Erythroblast (primary cell): Measurements from ENCODE around the gene EIF3J.

Experiments
- GATA1 ChIP-seq: IDR thresholded peaks from 2 replicates; pipeline ENCODE4 v1.6.1; 2011; ENCODE audit warnings: low read depth, mild to moderate bottlenecking, control low read depth, low read length, moderate library complexity
- POLR2A ChIP-seq: IDR thresholded peaks from 2 replicates; pipeline ENCODE4 v1.6.1; 2011; ENCODE audit warnings: mild to moderate bottlenecking, low read length

GRCh38 chr15:44573386-44573785 lies 36.4 kb downstream of the EIF3J start:
- TF ChIP-seq POLR2A: no peak
- TF ChIP-seq GATA1: no peak
